HL-60 (cell line): Measurements from ENCODE around the gene ZNF423.

ENCODE experiments used
- CTCF ChIP-seq: IDR thresholded peaks from one replicate; pipeline ENCODE4 v1.5.1; 2011; ENCODE audit warnings: low read length, control low read depth, inconsistent platforms; ENCODE audit not compliant: insufficient read depth
- GABPA ChIP-seq: IDR thresholded peaks from 2 replicates; pipeline ENCODE4 v1.6.1; 2012; ENCODE audit warnings: low read depth
- POLR2AphosphoS5 ChIP-seq: IDR thresholded peaks from 2 replicates; pipeline ENCODE4 v1.6.1; 2012; ENCODE audit warnings: low read depth

GRCh38 chr16:49618955-49619354 is 237.0 kb downstream of the ZNF423 start:
- TF ChIP-seq CTCF: no peak
- TF ChIP-seq POLR2AphosphoS5: no peak
- TF ChIP-seq GABPA: no peak
